ENCODE results near the gene COL16A1.
A peak's percentile ranks its signal among the peaks of the same experiment; 100 is the strongest.

DNA sequence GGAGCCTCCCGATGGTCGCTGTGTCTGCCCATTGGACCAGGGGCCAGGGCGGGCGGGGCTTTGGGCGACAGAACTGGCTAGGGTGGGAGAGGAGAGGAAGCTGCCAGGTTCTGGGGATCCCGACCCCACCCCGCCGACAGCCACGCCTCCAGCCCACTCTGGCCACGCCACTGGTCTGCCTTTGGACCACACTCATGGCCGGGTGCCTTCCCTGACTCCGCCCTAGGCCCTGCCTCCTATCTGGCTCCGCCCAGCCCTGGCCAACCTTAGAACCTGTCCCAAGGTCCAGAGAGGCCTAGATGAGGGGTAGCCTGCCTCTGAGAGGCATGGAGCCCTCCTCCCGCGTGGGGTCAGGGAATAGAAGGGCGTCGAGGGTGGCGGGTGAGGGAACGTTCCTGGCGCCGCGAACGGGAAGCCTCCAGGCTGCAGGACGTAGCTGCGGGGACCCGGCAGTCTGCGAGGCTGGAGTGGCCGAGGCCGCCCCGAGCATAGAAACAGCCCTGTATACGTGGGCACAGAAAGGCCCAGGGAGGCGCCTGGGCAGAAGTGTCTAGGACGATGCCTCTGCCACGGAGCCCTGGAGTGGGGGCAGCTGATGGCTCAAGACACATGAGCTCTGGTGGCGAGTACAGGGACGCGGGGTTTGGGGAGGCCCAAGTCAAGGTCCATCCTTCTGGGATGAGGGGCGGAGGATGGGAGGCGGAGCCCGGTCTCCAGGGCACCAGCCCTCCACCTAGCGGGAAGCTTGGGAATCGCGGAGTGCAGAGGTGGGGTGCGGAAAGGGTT is 11.5 kb upstream of the COL16A1 start:
- TF ChIP-seq CTCF (IDR thresholded peaks at IDR 0.05) (peak in 1 of 3 donors; percentile 21), POLR2A (IDR thresholded peaks at IDR 0.05) (no peak)

Measured in lower leg skin (tissue), 3 donors.